SK-N-DZ (cell line): Measurements from ENCODE around the gene NRXN3.

Experiments
- DNase-seq: peaks from one replicate; pipeline ENCODE4 v3.0.0-alpha.2; 2015; ENCODE audit warnings: low spot score

The NRXN3 gene

GRCh38 chr14:79601579-79601978 is 1431.4 kb downstream of the NRXN3 start:
- DNase-seq = no peak

- no peak for DNase-seq
Observed at GRCh38 chr14:79602045-79602444, 1431.9 kb downstream of the NRXN3 start.

GRCh38 chr14:79602742-79603141 is 1432.6 kb downstream of the NRXN3 start:
- no peak for DNase-seq

- no peak for DNase-seq
Observed at GRCh38 chr14:79605849-79606248, 1435.7 kb downstream of the NRXN3 start.

- DNase-seq = no peak
Observed at GRCh38 chr14:79608446-79608845, 1438.3 kb downstream of the NRXN3 start.

GRCh38 chr14:79613625-79614024 is 1443.5 kb downstream of the NRXN3 start:
- no peak for DNase-seq

- DNase-seq = no peak
Observed at GRCh38 chr14:79614448-79614847, 1444.3 kb downstream of the NRXN3 start.

- no peak for DNase-seq
Observed at GRCh38 chr14:79627058-79627457, 1456.9 kb downstream of the NRXN3 start.

- DNase-seq = no peak
Observed at GRCh38 chr14:79629411-79630287, 1459.5 kb downstream of the NRXN3 start.

GRCh38 chr14:79630288-79630960 is 1460.3 kb downstream of the NRXN3 start:
- no peak for DNase-seq

- DNase-seq = no peak
Observed at GRCh38 chr14:79631276-79631675, 1461.1 kb downstream of the NRXN3 start.

GRCh38 chr14:79638672-79639266 is 1468.6 kb downstream of the NRXN3 start:
- no peak for DNase-seq

- DNase-seq = no peak
Observed at GRCh38 chr14:79639613-79640012, 1469.4 kb downstream of the NRXN3 start.

GRCh38 chr14:79641371-79641770 is 1471.2 kb downstream of the NRXN3 start:
- DNase-seq = no peak

GRCh38 chr14:79643132-79643531 is 1473.0 kb downstream of the NRXN3 start:
- DNase-seq = no peak

GRCh38 chr14:79645753-79646362 is 1475.7 kb downstream of the NRXN3 start:
- no peak for DNase-seq

GRCh38 chr14:79649856-79650255 is 1479.7 kb downstream of the NRXN3 start:
- DNase-seq = no peak

- DNase-seq = no peak
Observed at GRCh38 chr14:79652513-79653307, 1482.5 kb downstream of the NRXN3 start.

- DNase-seq = no peak
Observed at GRCh38 chr14:79656056-79656455, 1485.9 kb downstream of the NRXN3 start.

GRCh38 chr14:79656496-79656895 is 1486.3 kb downstream of the NRXN3 start:
- DNase-seq = peak; percentile 68

- no peak for DNase-seq
Observed at GRCh38 chr14:79658221-79658620, 1488.0 kb downstream of the NRXN3 start.
